K562 (cell line): Measurements from ENCODE around the gene OTUD5. TPM values are rescaled to one million over a fixed set of nuclear protein-coding genes. Genes with fewer than 3 reads are reported as not detected.

Source experiments
- BRF1 ChIP-seq: IDR thresholded peaks from 3 replicates; pipeline ENCODE4 v1.6.1; 2011; ENCODE audit warnings: borderline replicate concordance, mild to moderate bottlenecking; ENCODE audit not compliant: insufficient read length; ENCODE audit errors: extremely low read depth
- MAZ ChIP-seq, 2 experiments: fragments of 450-650 bp in 1 of 2; sonication (generic) in 1 of 2; formaldehyde crosslinking; IDR thresholded peaks in 1 of 2; conservative IDR thresholded peaks in 1 of 2; 2 replicates each; pipeline versions ENCODE4 v1.4.0 to v1.5.0; 2020; ENCODE audit warnings: mild to moderate bottlenecking in 1 of 2, missing genetic modification reagents in 1 of 2
- PHF20 ChIP-seq: fragments of 450-650 bp; IDR thresholded peaks from 2 replicates; pipeline ENCODE4 v1.6.1; 2018; ENCODE audit not compliant: partially characterized antibody
- PRMT5 ChIP-seq: sonication (generic); formaldehyde crosslinking; IDR thresholded peaks from 2 replicates; pipeline ENCODE4 v1.5.0; 2020; ENCODE audit warnings: missing genetic modification reagents
- REST ChIP-seq, 2 experiments: fragments of 450-650 bp; formaldehyde crosslinking in 1 of 2; IDR thresholded peaks; 2 replicates each; pipeline versions ENCODE4 v1.4.0 to v1.6.1; 2014 to 2020; ENCODE audit warnings: mild to moderate bottlenecking in 2 of 2, borderline replicate concordance in 1 of 2, low read depth in 1 of 2
- SPI1 ChIP-seq: IDR thresholded peaks from 2 replicates; pipeline ENCODE4 v1.6.1; 2011; ENCODE audit warnings: low read depth, low read length, control low read depth, borderline replicate concordance
- TCF15 ChIP-seq: fragments of 250-450 bp; sonication (Bioruptor Pico); IDR thresholded peaks from 2 replicates; pipeline ENCODE4 v1.8.0; 2022; ENCODE audit warnings: moderate library complexity, mild to moderate bottlenecking, inconsistent platforms
- ZBTB2 ChIP-seq: fragments of 450-650 bp; IDR thresholded peaks from 2 replicates; pipeline ENCODE4 v1.6.1; 2016; ENCODE audit warnings: antibody characterized with exemption
- ZFX ChIP-seq: sonication (generic); formaldehyde crosslinking; IDR thresholded peaks from 2 replicates; pipeline ENCODE4 v1.8.0; 2022; ENCODE audit warnings: mild to moderate bottlenecking, missing genetic modification reagents, moderate library complexity
- ZNF143 ChIP-seq: sonication (generic); formaldehyde crosslinking; IDR thresholded peaks from 2 replicates; pipeline ENCODE4 v1.9.0; 2022; ENCODE audit warnings: mild to moderate bottlenecking, missing genetic modification reagents
- ZNF354B ChIP-seq: fragments of 250-450 bp; sonication (Bioruptor Pico); IDR thresholded peaks from 2 replicates; pipeline ENCODE4 v1.4.0; 2020
- polyA plus RNA-seq, 8 experiments: library from polyadenylated mRNA; depleted of rRNA in 4 of 8; stranded (reverse) in 5 of 8; unstranded in 3 of 8; fragments of >200 nt; fragmentation: Nextera tagmentation in 2 of 8; fragmentation: Illumina TruSeq in 1 of 8; extraction: Ambion mirVana in 2 of 8; extraction: Trizol in 1 of 8; gene quantifications; 2 replicates each; pipeline versions ENCODE4 v1.2.1 to v1.2.3, GENCODE V29; 2011 to 2014; ENCODE audit warnings: inconsistent platforms in 1 of 8, missing spikeins in 1 of 8
- total RNA-seq, 7 experiments: library from RNA; depleted of rRNA in 6 of 7; stranded (reverse); fragments of >200 nt in 6 of 7; fragmentation: Illumina TruSeq in 2 of 7; extraction: Trizol in 2 of 7; gene quantifications; 2 replicates each; pipeline versions ENCODE4 v1.2.1 to v1.2.3, GENCODE V29; 2011 to 2021; ENCODE audit warnings: low replicate concordance in 1 of 7

The OTUD5 gene
- total and polyA plus RNA-seq, 9 of the 15 experiments (the other 6 are each of a cell fraction or from before 2014, with no cell fraction given), result 3.6 to 102 (median 59.0) TPM

GRCh38 chrX:49002091-49002935 is 44.9 kb upstream of the OTUD5 start, which contains the start of gene GRIPAP1 (continued):
- no peak for TF ChIP-seq PRMT5 (CRISPR knock-in tag)
- 0 out of 2 replicates have a peak, but pooled peaks have one; percentile 14 for TF ChIP-seq SPI1
- TF ChIP-seq ZNF354B (CRISPR knock-in tag), result no peak
- TF ChIP-seq BRF1, result no peak
- TF ChIP-seq ZBTB2, result peak; percentile 89
- TF ChIP-seq MAZ (CRISPR knock-in tag; conservative IDR thresholded peaks at IDR 0.05 in 1 of 2, IDR thresholded peaks at IDR 0.05 in 1 of 2), result 0 out of 4 replicates have a peak, but pooled peaks of 1 of the 2 experiments have one; percentile 21
- peak; percentile 46 for TF ChIP-seq PHF20
- peak; percentile 32; the same call in 1 of the 2 replicates for TF ChIP-seq REST (IDR thresholded peaks at IDR 0.05; ENCODE audit: borderline replicate concordance)
- TF ChIP-seq REST (CRISPR knock-in tag; IDR thresholded peaks at IDR 0.05; ENCODE audit: low read depth), result no peak
- TF ChIP-seq TCF15 (CRISPR knock-in tag), result no peak
- no peak for TF ChIP-seq ZFX (CRISPR knock-in tag)
- no peak for TF ChIP-seq ZNF143 (CRISPR knock-in tag)
